MM.1S (cell line): Measurements from ENCODE around the gene DNAJB4.

Source experiments
- EZH2 ChIP-seq: fragments of 300-600 bp; sonication (generic); optimal IDR thresholded peaks from 2 replicates; pipeline ENCODE3; 2017; ENCODE audit warnings: low read depth, mild to moderate bottlenecking, antibody characterized with exemption, low read length, mixed read lengths
- EZH2phosphoT487 ChIP-seq: fragments of 300-600 bp; sonication (generic); IDR thresholded peaks from 2 replicates; pipeline ENCODE4 v1.6.1; 2018; ENCODE audit warnings: antibody characterized with exemption, low read length
- TF ChIP-seq, protein P1 (sequence below): fragments of 300-600 bp; sonication (generic); IDR thresholded peaks from 2 replicates; pipeline ENCODE4 v1.5.1; 2016; ENCODE audit warnings: antibody characterized with exemption, low read length, mixed read lengths

DNA sequence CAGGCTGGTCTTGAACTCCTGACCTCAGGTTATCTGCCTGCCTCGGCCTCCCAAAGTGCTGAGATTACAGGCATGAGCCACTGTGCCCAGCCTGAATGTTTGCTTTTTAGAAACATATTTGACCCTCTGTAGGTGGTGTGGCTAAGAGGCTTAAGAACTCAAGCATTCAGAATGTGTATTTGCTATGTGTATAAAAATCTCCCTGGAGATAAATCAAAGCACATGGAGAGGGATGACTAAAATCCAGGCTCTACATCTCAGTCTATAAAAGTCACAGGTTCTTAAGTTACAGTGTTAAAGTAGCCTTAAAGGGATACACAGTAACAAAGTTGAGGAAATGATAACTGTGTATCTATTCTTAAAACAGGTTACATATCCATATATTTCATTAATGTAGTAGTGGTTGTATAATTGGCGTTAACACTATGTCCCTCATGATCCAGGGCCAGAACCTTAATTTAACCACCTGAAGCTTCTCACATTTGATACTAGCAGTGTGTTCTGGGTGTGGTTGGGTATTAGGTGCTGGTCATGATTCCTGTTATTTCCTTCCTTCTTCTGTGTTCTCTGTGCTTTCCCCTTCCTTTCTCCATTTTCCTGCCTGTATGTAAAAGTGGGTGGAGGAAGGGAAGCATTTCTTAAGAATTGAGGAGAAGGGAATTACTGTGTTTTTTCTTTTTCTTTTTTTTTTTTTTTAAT lies 57.2 kb downstream of the DNAJB4 start:
- TF ChIP-seq, protein P1, sequence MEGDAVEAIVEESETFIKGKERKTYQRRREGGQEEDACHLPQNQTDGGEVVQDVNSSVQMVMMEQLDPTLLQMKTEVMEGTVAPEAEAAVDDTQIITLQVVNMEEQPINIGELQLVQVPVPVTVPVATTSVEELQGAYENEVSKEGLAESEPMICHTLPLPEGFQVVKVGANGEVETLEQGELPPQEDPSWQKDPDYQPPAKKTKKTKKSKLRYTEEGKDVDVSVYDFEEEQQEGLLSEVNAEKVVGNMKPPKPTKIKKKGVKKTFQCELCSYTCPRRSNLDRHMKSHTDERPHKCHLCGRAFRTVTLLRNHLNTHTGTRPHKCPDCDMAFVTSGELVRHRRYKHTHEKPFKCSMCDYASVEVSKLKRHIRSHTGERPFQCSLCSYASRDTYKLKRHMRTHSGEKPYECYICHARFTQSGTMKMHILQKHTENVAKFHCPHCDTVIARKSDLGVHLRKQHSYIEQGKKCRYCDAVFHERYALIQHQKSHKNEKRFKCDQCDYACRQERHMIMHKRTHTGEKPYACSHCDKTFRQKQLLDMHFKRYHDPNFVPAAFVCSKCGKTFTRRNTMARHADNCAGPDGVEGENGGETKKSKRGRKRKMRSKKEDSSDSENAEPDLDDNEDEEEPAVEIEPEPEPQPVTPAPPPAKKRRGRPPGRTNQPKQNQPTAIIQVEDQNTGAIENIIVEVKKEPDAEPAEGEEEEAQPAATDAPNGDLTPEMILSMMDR, result no peak
- no peak for TF ChIP-seq EZH2phosphoT487
- no peak for TF ChIP-seq EZH2
